Measurements from ENCODE around the gene NAA15.

The NAA15 gene

GRCh38 chr4:139438141-139438540 is 136.8 kb downstream of the NAA15 start:
- CTCF ChIA-PET: interaction anchor here (0.7 to 0.9 kb wide), 2 partner anchors 22 to 219 kb away, joined by 3 to 4 read pairs; no protein-coding TSS in a partner anchor
- H3K36me3 ChIP-seq (ENCODE audit: control insufficient read depth in 2 of 2, insufficient read depth in 1 of 2, low read length in 2 of 2): peaks cover 0 to 5% of the 10 kb centered on the region in 2 experiments; a peak in 1 of 3 replicates
- no peaks in the 10 kb centered on the region for H3K4me1 ChIP-seq (ENCODE audit: control insufficient read depth, insufficient read depth, low read length)
- no peak overlapping the region for H3K27ac ChIP-seq (ENCODE audit: extremely low read depth, low read depth, low read length)
- no peaks in the 10 kb centered on the region for H3K9me3 ChIP-seq (ENCODE audit: control insufficient read depth, insufficient read depth, low read depth, low read length)
- POLR2A ChIA-PET: no interaction called here
- TF ChIP-seq HIC1 (tag by site-specific recombination; IDR thresholded peaks at IDR 0.05) (no peak), SP2 (tag by site-specific recombination; IDR thresholded peaks at IDR 0.05) (no peak), ZNF843 (tag by site-specific recombination; IDR thresholded peaks at IDR 0.05) (no peak), ZNF112 (tag by site-specific recombination; IDR thresholded peaks at IDR 0.05) (no peak), ZNF362 (tag by site-specific recombination; IDR thresholded peaks at IDR 0.05) (no peak), ZNF768 (tag by site-specific recombination; IDR thresholded peaks at IDR 0.05) (no peak), ZBTB21 (tag by site-specific recombination; IDR thresholded peaks at IDR 0.05) (no peak), ZNF239 (tag by site-specific recombination; IDR thresholded peaks at IDR 0.05) (no peak), MEIS1 (CRISPR knock-in tag; IDR thresholded peaks at IDR 0.05; ENCODE audit: borderline replicate concordance) (no peak)
- TF ChIP-seq, protein P1, sequence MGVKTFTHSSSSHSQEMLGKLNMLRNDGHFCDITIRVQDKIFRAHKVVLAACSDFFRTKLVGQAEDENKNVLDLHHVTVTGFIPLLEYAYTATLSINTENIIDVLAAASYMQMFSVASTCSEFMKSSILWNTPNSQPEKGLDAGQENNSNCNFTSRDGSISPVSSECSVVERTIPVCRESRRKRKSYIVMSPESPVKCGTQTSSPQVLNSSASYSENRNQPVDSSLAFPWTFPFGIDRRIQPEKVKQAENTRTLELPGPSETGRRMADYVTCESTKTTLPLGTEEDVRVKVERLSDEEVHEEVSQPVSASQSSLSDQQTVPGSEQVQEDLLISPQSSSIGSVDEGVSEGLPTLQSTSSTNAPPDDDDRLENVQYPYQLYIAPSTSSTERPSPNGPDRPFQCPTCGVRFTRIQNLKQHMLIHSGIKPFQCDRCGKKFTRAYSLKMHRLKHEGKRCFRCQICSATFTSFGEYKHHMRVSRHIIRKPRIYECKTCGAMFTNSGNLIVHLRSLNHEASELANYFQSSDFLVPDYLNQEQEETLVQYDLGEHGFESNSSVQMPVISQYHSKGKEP (tag by site-specific recombination; IDR thresholded peaks at IDR 0.05): no peak
- TF ChIP-seq, protein P2, sequence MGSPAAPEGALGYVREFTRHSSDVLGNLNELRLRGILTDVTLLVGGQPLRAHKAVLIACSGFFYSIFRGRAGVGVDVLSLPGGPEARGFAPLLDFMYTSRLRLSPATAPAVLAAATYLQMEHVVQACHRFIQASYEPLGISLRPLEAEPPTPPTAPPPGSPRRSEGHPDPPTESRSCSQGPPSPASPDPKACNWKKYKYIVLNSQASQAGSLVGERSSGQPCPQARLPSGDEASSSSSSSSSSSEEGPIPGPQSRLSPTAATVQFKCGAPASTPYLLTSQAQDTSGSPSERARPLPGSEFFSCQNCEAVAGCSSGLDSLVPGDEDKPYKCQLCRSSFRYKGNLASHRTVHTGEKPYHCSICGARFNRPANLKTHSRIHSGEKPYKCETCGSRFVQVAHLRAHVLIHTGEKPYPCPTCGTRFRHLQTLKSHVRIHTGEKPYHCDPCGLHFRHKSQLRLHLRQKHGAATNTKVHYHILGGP (tag by site-specific recombination; IDR thresholded peaks at IDR 0.05): no peak
- TF ChIP-seq, protein P3, sequence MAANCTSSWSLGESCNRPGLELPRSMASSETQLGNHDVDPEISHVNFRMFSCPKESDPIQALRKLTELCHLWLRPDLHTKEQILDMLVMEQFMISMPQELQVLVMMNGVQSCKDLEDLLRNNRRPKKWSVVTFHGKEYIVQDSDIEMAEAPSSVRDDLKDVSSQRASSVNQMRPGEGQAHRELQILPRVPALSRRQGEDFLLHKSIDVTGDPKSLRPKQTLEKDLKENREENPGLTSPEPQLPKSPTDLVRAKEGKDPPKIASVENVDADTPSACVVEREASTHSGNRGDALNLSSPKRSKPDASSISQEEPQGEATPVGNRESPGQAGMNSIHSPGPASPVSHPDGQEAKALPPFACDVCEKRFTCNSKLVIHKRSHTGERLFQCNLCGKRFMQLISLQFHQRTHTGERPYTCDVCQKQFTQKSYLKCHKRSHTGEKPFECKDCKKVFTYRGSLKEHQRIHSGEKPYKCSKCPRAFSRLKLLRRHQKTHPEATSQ (tag by site-specific recombination; IDR thresholded peaks at IDR 0.05): no peak
- H3K4me3 ChIP-seq (ENCODE audit: low read depth, low read length): no peak overlapping the region

DNA sequence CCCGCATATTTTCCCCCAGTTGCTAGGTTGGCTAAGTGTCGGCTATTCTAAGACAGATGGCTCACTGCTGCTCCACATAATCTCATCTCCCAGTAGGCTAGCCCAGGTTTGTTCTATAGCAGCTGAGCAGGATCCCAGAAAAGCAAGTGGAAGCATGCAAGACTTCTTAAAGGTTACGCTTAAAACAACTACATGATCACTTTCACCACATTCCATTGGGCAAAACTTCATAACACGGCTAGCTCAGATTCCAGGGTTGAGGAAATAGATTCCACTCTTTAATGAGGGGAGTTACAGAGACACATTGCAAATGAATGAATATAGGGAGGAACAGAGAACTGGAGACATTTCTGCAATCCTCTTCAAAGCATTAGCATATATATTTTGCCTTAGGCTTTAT is 139.7 kb downstream of the NAA15 start:
- no peak overlapping the region for H3K4me3 ChIP-seq (ENCODE audit: low read depth, low read length)
- ChIA-PET POLR2A (no interaction called here), CTCF (no interaction called here)
- no peaks in the 10 kb centered on the region for H3K9me3 ChIP-seq (ENCODE audit: control insufficient read depth, insufficient read depth, low read depth, low read length)
- peaks cover 0 to 5% of the 10 kb centered on the region in 2 experiments; a peak in 1 of 3 replicates for H3K36me3 ChIP-seq (ENCODE audit: control insufficient read depth in 2 of 2, insufficient read depth in 1 of 2, low read length in 2 of 2)
- no peak overlapping the region for H3K27ac ChIP-seq (ENCODE audit: extremely low read depth, low read depth, low read length)
- no peaks in the 10 kb centered on the region for H3K4me1 ChIP-seq (ENCODE audit: control insufficient read depth, insufficient read depth, low read length)
- TF ChIP-seq BCL11A (tag by site-specific recombination; IDR thresholded peaks at IDR 0.05; ENCODE audit: low read depth) (no peak), AEBP2 (tag by site-specific recombination; IDR thresholded peaks at IDR 0.05; ENCODE audit: borderline replicate concordance) (no peak), MZF1 (tag by site-specific recombination; IDR thresholded peaks at IDR 0.05; ENCODE audit: borderline replicate concordance) (no peak), ZNF16 (tag by site-specific recombination; IDR thresholded peaks at IDR 0.05; ENCODE audit: low read depth) (no peak), ZNF513 (tag by site-specific recombination; IDR thresholded peaks at IDR 0.05) (no peak), OVOL3 (tag by site-specific recombination; IDR thresholded peaks at IDR 0.05) (no peak), ZBTB7A (tag by site-specific recombination; IDR thresholded peaks at IDR 0.05; ENCODE audit: low read depth) (no peak), ZNF341 (tag by site-specific recombination; IDR thresholded peaks at IDR 0.05; ENCODE audit: low read depth) (no peak), ZNF112 (tag by site-specific recombination; IDR thresholded peaks at IDR 0.05) (no peak), KLF1 (tag by site-specific recombination; IDR thresholded peaks at IDR 0.05) (no peak), ZNF23 (tag by site-specific recombination; IDR thresholded peaks at IDR 0.05; ENCODE audit: borderline replicate concordance) (no peak), ZNF24 (tag by site-specific recombination; IDR thresholded peaks at IDR 0.05) (no peak), GFI1B (tag by site-specific recombination; IDR thresholded peaks at IDR 0.05) (no peak), ZNF2 (tag by site-specific recombination; IDR thresholded peaks at IDR 0.05) (no peak), ZBTB1 (tag by site-specific recombination; IDR thresholded peaks at IDR 0.05) (no peak)
